Osteoblast (primary cell): ENCODE results near the gene INPP4A. TPM values are rescaled to one million over a fixed set of nuclear protein-coding genes. Genes with fewer than 3 reads are reported as not detected.

Experiments used
- DNase-seq: peaks from one replicate; pipeline ENCODE4 v3.0.0; 2011; ENCODE audit warnings: low spot score, mixed read lengths; ENCODE audit not compliant: insufficient read length; ENCODE audit errors: missing footprints
- H2AFZ ChIP-seq: 2 replicates; pipeline ENCODE4 v1.6.0; 2011; ENCODE audit warnings: mild to moderate bottlenecking, low read length
- H3K27ac ChIP-seq: 2 replicates; pipeline ENCODE4 v1.5.1; 2011; ENCODE audit warnings: mild to moderate bottlenecking, low read depth, low read length, moderate library complexity
- H3K27me3 ChIP-seq: 2 replicates; pipeline ENCODE4 v1.6.0; 2012; ENCODE audit warnings: mild to moderate bottlenecking, control low read depth, inconsistent platforms, low read length, moderate library complexity; ENCODE audit not compliant: insufficient read depth
- H3K36me3 ChIP-seq: 2 replicates; pipeline ENCODE4 v1.5.1; 2011; ENCODE audit warnings: mild to moderate bottlenecking, low read length, control low read depth, moderate library complexity; ENCODE audit not compliant: insufficient read depth
- H3K4me1 ChIP-seq: 2 replicates; pipeline ENCODE4 v1.5.1; 2011; ENCODE audit warnings: mild to moderate bottlenecking, low read length, control low read depth, moderate library complexity; ENCODE audit not compliant: insufficient read depth
- H3K4me2 ChIP-seq: 2 replicates; pipeline ENCODE4 v1.6.0; 2011; ENCODE audit warnings: mild to moderate bottlenecking, low read length; ENCODE audit not compliant: insufficient read depth
- H3K4me3 ChIP-seq: fragments of 200-600 bp; sonication (generic); 3 replicates; pipeline ENCODE4 v1.5.1; 2012; ENCODE audit warnings: mild to moderate bottlenecking, low read length, inconsistent platforms; ENCODE audit not compliant: insufficient read depth
- H3K79me2 ChIP-seq: 2 replicates; pipeline ENCODE4 v1.6.0; 2012; ENCODE audit warnings: mild to moderate bottlenecking, low read length, control low read depth, inconsistent platforms; ENCODE audit not compliant: insufficient read depth
- H3K9me3 ChIP-seq: 2 replicates; pipeline ENCODE4 v1.5.1; 2011; ENCODE audit warnings: low read depth, low read length, control low read depth
- H4K20me1 ChIP-seq: 2 replicates; pipeline ENCODE4 v1.6.0; 2012; ENCODE audit warnings: mild to moderate bottlenecking, low read length, control low read depth; ENCODE audit not compliant: insufficient read depth
- CTCF ChIP-seq: IDR thresholded peaks from 2 replicates; pipeline ENCODE4 v1.5.1; 2011; ENCODE audit warnings: mild to moderate bottlenecking, low read depth, low read length, moderate library complexity; ENCODE audit errors: extremely low read depth
- total RNA-seq: library from RNA; depleted of rRNA; stranded (reverse); fragments of >200 nt; gene quantifications from 2 replicates; pipeline ENCODE4 v1.2.3, GENCODE V29; 2012

Gene INPP4A
- total RNA-seq, 1 donor, result 25.7 TPM

GRCh38 chr2:98555696-98556095 lies 111.0 kb downstream of the INPP4A start:
- Histone ChIP-seq H3K36me3 (peaks cover 19% of the 10 kb centered on the region), H3K4me2 (no peak overlapping the region), H3K4me3 (no peak overlapping the region), H3K27ac (no peak overlapping the region), H3K4me1 (peaks cover 19% of the 10 kb centered on the region), H3K27me3 (no peaks in the 10 kb centered on the region), H4K20me1 (no peaks in the 10 kb centered on the region), H2AFZ (no peak overlapping the region), H3K9me3 (no peaks in the 10 kb centered on the region), H3K79me2 (no peaks in the 10 kb centered on the region)
- no peak for DNase-seq
- TF ChIP-seq CTCF, result no peak

- Histone ChIP-seq H3K36me3 (peaks cover 19% of the 10 kb centered on the region), H4K20me1 (no peaks in the 10 kb centered on the region), H3K79me2 (no peaks in the 10 kb centered on the region), H3K27ac (no peak overlapping the region), H3K4me3 (no peak overlapping the region), H3K27me3 (no peaks in the 10 kb centered on the region), H2AFZ (no peak overlapping the region), H3K4me1 (peaks cover 22% of the 10 kb centered on the region), H3K4me2 (no peak overlapping the region), H3K9me3 (no peaks in the 10 kb centered on the region)
- no peak for DNase-seq
- no peak for TF ChIP-seq CTCF
These were observed 111.8 kb downstream of the INPP4A start for GRCh38 chr2:98556344-98557033.

- no peak for TF ChIP-seq CTCF
- DNase-seq, result peak; percentile 14
- Histone ChIP-seq H3K4me3 (no peak overlapping the region), H3K79me2 (no peaks in the 10 kb centered on the region), H3K27ac (peak overlapping the region; percentile 70), H2AFZ (no peak overlapping the region), H3K27me3 (no peaks in the 10 kb centered on the region), H3K4me2 (no peak overlapping the region), H4K20me1 (no peaks in the 10 kb centered on the region), H3K9me3 (no peaks in the 10 kb centered on the region), H3K36me3 (peaks cover 8% of the 10 kb centered on the region), H3K4me1 (peaks cover 29% of the 10 kb centered on the region)
These were observed 114.3 kb downstream of the INPP4A start for GRCh38 chr2:98558852-98559530.

GRCh38 chr2:98559581-98559980 lies 114.9 kb downstream of the INPP4A start:
- peak; percentile 72 for DNase-seq
- Histone ChIP-seq H3K4me3 (no peak overlapping the region), H2AFZ (no peak overlapping the region), H3K27ac (peak overlapping the region; percentile 70), H3K4me1 (peaks cover 29% of the 10 kb centered on the region), H3K36me3 (peaks cover 4% of the 10 kb centered on the region), H4K20me1 (no peaks in the 10 kb centered on the region), H3K79me2 (no peaks in the 10 kb centered on the region), H3K4me2 (peak overlapping the region; percentile 67), H3K9me3 (no peaks in the 10 kb centered on the region), H3K27me3 (no peaks in the 10 kb centered on the region)
- TF ChIP-seq CTCF, result no peak
